Hippocampal formation (tissue), 2 donors: ENCODE measurements around the gene IRAK4.

Experiments used
- DNase-seq, 2 donors: peaks; one replicate each; lab custom pipeline; 2025; lab: John Stamatoyannopoulos, UW

Gene IRAK4

GRCh38 chr12:43836475-43836989, 77.8 kb downstream of the IRAK4 start:
- DNase-seq: peak in 1 of 2 donors; percentile 69
